Mesenchymal stem cell (in vitro differentiated cells and primary cell): ENCODE measurements around the gene GALNT7.

Experiments
- DNase-seq: peaks from one replicate; pipeline ENCODE4 v3.0.0-alpha.2; 2013
- H2AFZ ChIP-seq: one replicate; pipeline ENCODE4 v1.6.1; 2013; ENCODE audit warnings: low read depth, mild to moderate bottlenecking, control low read depth, inconsistent platforms, low read length, moderate library complexity
- H2AK5ac ChIP-seq: 2 replicates; pipeline ENCODE4 v1.6.1; 2013; ENCODE audit warnings: low read length, moderate library complexity, mild to moderate bottlenecking, inconsistent platforms; ENCODE audit not compliant: severe bottlenecking
- H2BK120ac ChIP-seq: one replicate; pipeline ENCODE4 v1.6.1; 2013; ENCODE audit warnings: low read depth, mild to moderate bottlenecking, inconsistent platforms, low read length, moderate library complexity
- H2BK12ac ChIP-seq, 2 experiments: one replicate each; pipeline ENCODE4 v1.6.1; 2013; ENCODE audit warnings: inconsistent platforms in 2 of 2, low read length in 2 of 2, mild to moderate bottlenecking in 2 of 2, moderate library complexity in 2 of 2, control low read depth in 1 of 2
- H2BK15ac ChIP-seq: one replicate; pipeline ENCODE4 v1.6.1; 2013; ENCODE audit warnings: mild to moderate bottlenecking, low read depth, inconsistent platforms; ENCODE audit not compliant: poor library complexity, severe bottlenecking
- H2BK5ac ChIP-seq: 2 replicates; pipeline ENCODE4 v1.6.1; 2013; ENCODE audit warnings: low read depth, mild to moderate bottlenecking, low read length, control low read depth, inconsistent platforms; ENCODE audit not compliant: poor library complexity, severe bottlenecking
- H3K14ac ChIP-seq, 2 experiments: one replicate each; pipeline ENCODE4 v1.6.1; 2013; ENCODE audit warnings: inconsistent platforms in 2 of 2, low read length in 2 of 2, control low read depth in 1 of 2, mild to moderate bottlenecking in 1 of 2, moderate library complexity in 1 of 2
- H3K18ac ChIP-seq, 2 experiments: one replicate each; pipeline ENCODE4 v1.6.1; 2013; ENCODE audit warnings: inconsistent platforms in 2 of 2, low read length in 2 of 2, control low read depth in 1 of 2, low read depth in 1 of 2, mild to moderate bottlenecking in 1 of 2
- H3K23ac ChIP-seq, 2 experiments: one replicate each; pipeline ENCODE4 v1.6.1; 2013; ENCODE audit warnings: inconsistent platforms in 2 of 2, low read length in 2 of 2, mild to moderate bottlenecking in 2 of 2, moderate library complexity in 2 of 2, control low read depth in 1 of 2
- H3K27ac ChIP-seq: 2 replicates; pipeline ENCODE4 v1.5.1; 2013; ENCODE audit warnings: mild to moderate bottlenecking, moderate library complexity, low read length, control low read depth, inconsistent platforms; ENCODE audit not compliant: poor library complexity, severe bottlenecking
- H3K27me3 ChIP-seq, 2 experiments: 2 replicates each; pipeline versions ENCODE4 v1.6.1 to v1.7.0; 2013; ENCODE audit warnings: low read length in 2 of 2, mild to moderate bottlenecking in 2 of 2, moderate library complexity in 2 of 2, control low read depth in 1 of 2, inconsistent platforms in 1 of 2; ENCODE audit not compliant: control insufficient read depth in 1 of 2, insufficient read depth in 1 of 2
- H3K36me3 ChIP-seq, 2 experiments: 2 replicates each; pipeline versions ENCODE4 v1.6.1 to v1.7.0; 2013; ENCODE audit warnings: low read length in 2 of 2, control low read depth in 1 of 2, inconsistent platforms in 1 of 2, low read depth in 1 of 2, mild to moderate bottlenecking in 1 of 2; ENCODE audit not compliant: insufficient read depth in 2 of 2, control insufficient read depth in 1 of 2
- H3K4ac ChIP-seq, 2 experiments: one replicate each; pipeline ENCODE4 v1.6.1; 2013; ENCODE audit warnings: inconsistent platforms in 2 of 2, low read length in 2 of 2, mild to moderate bottlenecking in 2 of 2, moderate library complexity in 2 of 2, control low read depth in 1 of 2, low read depth in 1 of 2
- H3K4me1 ChIP-seq: 2 replicates; pipeline ENCODE4 v1.6.1; 2013; ENCODE audit warnings: low read depth, low read length, control low read depth; ENCODE audit not compliant: control insufficient read depth, insufficient read depth
- H3K4me2 ChIP-seq: 2 replicates; pipeline ENCODE4 v1.6.1; 2013; ENCODE audit warnings: low read length, mild to moderate bottlenecking, inconsistent platforms; ENCODE audit not compliant: poor library complexity, severe bottlenecking
- H3K4me3 ChIP-seq, 2 experiments: 2 replicates each; pipeline versions ENCODE4 v1.5.1 to v1.7.0; 2013; ENCODE audit warnings: low read length in 2 of 2, mild to moderate bottlenecking in 2 of 2, control low read depth in 1 of 2, low read depth in 1 of 2; ENCODE audit not compliant: insufficient read depth in 1 of 2
- H3K79me1 ChIP-seq: replicated peaks from 2 replicates; pipeline ENCODE4 v1.6.1; 2013; ENCODE audit warnings: mild to moderate bottlenecking, control low read depth, low read length, inconsistent platforms; ENCODE audit not compliant: poor library complexity, severe bottlenecking
- H3K9ac ChIP-seq: 2 replicates; pipeline ENCODE4 v1.7.0; 2013; ENCODE audit warnings: mild to moderate bottlenecking, low read length, moderate library complexity
- H3K9me3 ChIP-seq: 2 replicates; pipeline ENCODE4 v1.7.0; 2013; ENCODE audit warnings: mild to moderate bottlenecking, low read length; ENCODE audit not compliant: control insufficient read depth
- H4K8ac ChIP-seq: one replicate; pipeline ENCODE4 v1.6.1; 2013; ENCODE audit warnings: inconsistent platforms, mild to moderate bottlenecking, low read length, moderate library complexity
- H4K91ac ChIP-seq: one replicate; pipeline ENCODE4 v1.6.1; 2013; ENCODE audit warnings: mild to moderate bottlenecking, low read length, inconsistent platforms
- WGBS: methylation state at CpG from one replicate; pipeline ENCODE4 v1.1.7; 2013; ENCODE audit warnings: mixed read lengths; 5-methylcytosine and 5-hydroxymethylcytosine counted together

Gene GALNT7

DNA sequence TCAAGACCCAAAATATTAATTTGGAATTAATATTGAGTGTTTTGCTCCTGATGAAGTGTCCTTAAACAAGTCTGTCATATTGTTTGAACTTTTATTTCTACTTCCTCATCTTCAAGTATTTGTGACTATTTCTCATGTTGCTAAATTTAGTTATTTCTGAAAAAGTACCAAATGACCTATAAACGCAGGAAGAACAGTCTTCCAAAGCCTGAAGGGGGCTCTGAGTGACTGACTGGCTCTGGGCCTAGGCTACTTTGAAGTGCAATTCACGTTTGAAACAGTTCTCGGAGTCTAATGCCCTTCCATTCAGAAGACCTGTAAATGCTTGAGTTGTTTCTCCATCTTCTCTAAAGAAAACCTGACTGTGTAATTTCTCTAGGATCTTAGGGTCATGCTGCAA is 26.5 kb downstream of the GALNT7 start:
- Histone ChIP-seq H2AFZ (no peak overlapping the region), H3K36me3 (no peaks in the 10 kb centered on the region), H2BK5ac (no peak overlapping the region), H3K27me3 (no peaks in the 10 kb centered on the region), H3K27ac (no peak overlapping the region), H3K9ac (no peak overlapping the region), H2BK15ac (no peak overlapping the region), H3K4me1 (peaks cover 3% of the 10 kb centered on the region), H3K9me3 (no peaks in the 10 kb centered on the region), H3K4me3 (no peak overlapping the region), H4K91ac (no peak overlapping the region), H3K79me1 (peaks cover 2% of the 10 kb centered on the region), H2BK120ac (no peak overlapping the region), H3K4me2 (no peak overlapping the region), H3K18ac (no peak overlapping the region), H4K8ac (no peak overlapping the region), H3K4ac (no peak overlapping the region), H3K14ac (no peak overlapping the region), H3K23ac (no peak overlapping the region), H2BK12ac (no peak overlapping the region), H2AK5ac (no peak overlapping the region)
- no peak for DNase-seq
- 88% methylated on average over 2 of the region's 3 CpGs for WGBS

DNA sequence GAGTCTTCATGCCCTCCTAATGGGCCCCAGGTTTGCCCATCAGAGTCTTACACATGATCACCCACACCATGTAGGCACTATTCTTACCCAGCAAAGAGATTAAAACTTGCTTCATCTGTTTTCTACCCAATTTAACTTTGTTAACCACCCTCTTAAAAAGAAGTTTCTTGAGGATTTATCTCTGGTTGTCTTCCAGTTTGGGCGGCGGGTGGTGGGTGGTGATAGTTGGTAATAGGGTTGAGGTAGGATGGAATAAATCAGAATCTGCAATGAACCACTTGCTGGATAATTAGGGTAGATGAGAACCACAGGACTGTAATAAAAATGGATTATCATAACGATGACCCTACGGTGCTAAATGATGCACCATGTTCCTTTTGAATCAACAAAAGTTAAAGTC is 30.9 kb downstream of the GALNT7 start:
- Histone ChIP-seq H4K8ac (no peak overlapping the region), H3K36me3 (no peaks in the 10 kb centered on the region), H3K23ac (no peak overlapping the region), H3K27me3 (no peaks in the 10 kb centered on the region), H3K4me2 (no peak overlapping the region), H2BK120ac (no peak overlapping the region), H3K4me1 (peaks cover 3% of the 10 kb centered on the region), H3K18ac (no peak overlapping the region), H3K9ac (no peak overlapping the region), H2AFZ (no peak overlapping the region), H3K9me3 (peaks cover 3% of the 10 kb centered on the region), H2BK12ac (no peak overlapping the region), H2AK5ac (no peak overlapping the region), H3K27ac (no peak overlapping the region), H4K91ac (no peak overlapping the region), H3K14ac (no peak overlapping the region), H3K4ac (no peak overlapping the region), H3K79me1 (peaks cover 2% of the 10 kb centered on the region), H2BK5ac (no peak overlapping the region), H3K4me3 (no peak overlapping the region), H2BK15ac (no peak overlapping the region)
- no peak for DNase-seq
- 98% methylated on average over 2 of the region's 4 CpGs for WGBS

GRCh38 chr4:173200103-173200884 is 31.7 kb downstream of the GALNT7 start:
- H3K23ac ChIP-seq: no peak overlapping the region
- H3K4me2 ChIP-seq: no peak overlapping the region
- no peaks in the 10 kb centered on the region for H3K27me3 ChIP-seq
- H3K18ac ChIP-seq: no peak overlapping the region
- H3K9me3 ChIP-seq: peaks cover 3% of the 10 kb centered on the region
- no peak overlapping the region for H4K91ac ChIP-seq
- no peak overlapping the region for H3K4ac ChIP-seq
- H2BK12ac ChIP-seq: no peak overlapping the region
- H4K8ac ChIP-seq: no peak overlapping the region
- peaks cover 7% of the 10 kb centered on the region for H3K79me1 ChIP-seq
- H2AK5ac ChIP-seq: no peak overlapping the region
- no peak overlapping the region for H2BK5ac ChIP-seq
- no peak overlapping the region for H3K27ac ChIP-seq
- WGBS: 100% methylated on average over 1 of the region's 4 CpGs
- no peak overlapping the region for H3K9ac ChIP-seq
- H3K4me3 ChIP-seq: no peak overlapping the region
- H2AFZ ChIP-seq: no peak overlapping the region
- H3K4me1 ChIP-seq: peaks cover 6% of the 10 kb centered on the region
- peaks cover 5 to 6% of the 10 kb centered on the region in 2 experiments for H3K36me3 ChIP-seq
- no peak overlapping the region for H2BK15ac ChIP-seq
- no peak overlapping the region for H3K14ac ChIP-seq
- no peak overlapping the region for H2BK120ac ChIP-seq
- DNase-seq: no peak

GRCh38 chr4:173202395-173202794 is 33.8 kb downstream of the GALNT7 start:
- peaks cover 13% of the 10 kb centered on the region for H3K4me1 ChIP-seq
- no peak overlapping the region for H2AK5ac ChIP-seq
- no peak overlapping the region for H3K9ac ChIP-seq
- WGBS: 69% methylated on average over 3 of the region's 3 CpGs
- no peaks in the 10 kb centered on the region for H3K27me3 ChIP-seq
- H3K14ac ChIP-seq: no peak overlapping the region
- no peak overlapping the region for H3K4me3 ChIP-seq
- no peak overlapping the region for H2BK5ac ChIP-seq
- H4K91ac ChIP-seq: no peak overlapping the region
- H3K4me2 ChIP-seq: no peak overlapping the region
- peaks cover 5 to 14% of the 10 kb centered on the region in 2 experiments for H3K36me3 ChIP-seq
- no peak overlapping the region for H4K8ac ChIP-seq
- no peak for DNase-seq
- no peak overlapping the region for H2BK120ac ChIP-seq
- no peak overlapping the region for H2BK15ac ChIP-seq
- no peak overlapping the region for H3K4ac ChIP-seq
- H2BK12ac ChIP-seq: no peak overlapping the region
- H2AFZ ChIP-seq: no peak overlapping the region
- H3K9me3 ChIP-seq: peaks cover 3% of the 10 kb centered on the region
- no peak overlapping the region for H3K27ac ChIP-seq
- H3K18ac ChIP-seq: no peak overlapping the region
- H3K79me1 ChIP-seq: peaks cover 15% of the 10 kb centered on the region
- H3K23ac ChIP-seq: no peak overlapping the region
